GM19043 (cell line): ENCODE results near the gene SLC48A1.
A peak's percentile ranks its signal among the peaks of the same experiment; 100 is the strongest.
"Not testable (repeated sequence)": the region's sequence is repeated elsewhere in the genome, so short reads cannot be mapped to it uniquely, and the experiment has no call there.

ENCODE experiments used
- ATAC-seq: cut with Tn5 transposase; IDR thresholded peaks from one replicate; pipeline ENCODE4 v1.9.1; 2021; ENCODE audit warnings: low read depth; ENCODE audit not compliant: unreplicated experiment

Gene SLC48A1

GRCh38 chr12:47807338-47807737 is 34.3 kb downstream of the SLC48A1 start:
- ATAC-seq, result no peak

- ATAC-seq, result peak; percentile 42
These were observed 35.0 kb downstream of the SLC48A1 start for GRCh38 chr12:47808050-47808449.

GRCh38 chr12:47808574-47809365 is 35.7 kb downstream of the SLC48A1 start:
- no peak for ATAC-seq

- ATAC-seq, result not testable (repeated sequence)
These were observed 36.5 kb downstream of the SLC48A1 start for GRCh38 chr12:47809518-47809917.

- no peak for ATAC-seq
These were observed 38.0 kb downstream of the SLC48A1 start for GRCh38 chr12:47811072-47811396.

- ATAC-seq, result no peak
These were observed 38.8 kb downstream of the SLC48A1 start for GRCh38 chr12:47811581-47812484.

GRCh38 chr12:47812797-47813510 is 39.9 kb downstream of the SLC48A1 start:
- ATAC-seq, result peak; percentile 54

- peak; percentile 39 for ATAC-seq
These were observed 40.6 kb downstream of the SLC48A1 start for GRCh38 chr12:47813511-47814196.

- no peak for ATAC-seq
These were observed 41.6 kb downstream of the SLC48A1 start for GRCh38 chr12:47814539-47815170.

GRCh38 chr12:47815447-47815846 is 42.4 kb downstream of the SLC48A1 start:
- not testable (repeated sequence) for ATAC-seq

- no peak for ATAC-seq
These were observed 43.6 kb downstream of the SLC48A1 start for GRCh38 chr12:47816403-47817271.

- no peak for ATAC-seq
These were observed 44.4 kb downstream of the SLC48A1 start for GRCh38 chr12:47817272-47818006.

- ATAC-seq, result no peak
These were observed 45.0 kb downstream of the SLC48A1 start for GRCh38 chr12:47818007-47818376.

GRCh38 chr12:47818467-47819137 is 45.6 kb downstream of the SLC48A1 start:
- ATAC-seq, result no peak

- ATAC-seq, result no peak
These were observed 46.3 kb downstream of the SLC48A1 start for GRCh38 chr12:47819138-47819895.

GRCh38 chr12:47819896-47820630 is 47.0 kb downstream of the SLC48A1 start, which contains the start of gene HDAC7:
TSS of gene HDAC7 (minus strand) at chr12:47819903. CDS start at chr12:47819785, 118 bp downstream.
- ATAC-seq, result no peak
